GM18870 (cell line): ENCODE data around the gene GJD3.
"Not testable (repeated sequence)": the region's sequence is repeated elsewhere in the genome, so short reads cannot be mapped to it uniquely, and the experiment has no call there.

ENCODE experiments used
- ATAC-seq: cut with Tn5 transposase; IDR thresholded peaks from one replicate; pipeline ENCODE4 v1.9.1; 2021; ENCODE audit warnings: moderate library complexity; ENCODE audit not compliant: unreplicated experiment

The GJD3 gene

GRCh38 chr17:40369923-40370322, 5.4 kb upstream of the GJD3 start:
- ATAC-seq = no peak

- ATAC-seq = not testable (repeated sequence)
These were observed 3.2 kb upstream of the GJD3 start for GRCh38 chr17:40367728-40368127.

DNA sequence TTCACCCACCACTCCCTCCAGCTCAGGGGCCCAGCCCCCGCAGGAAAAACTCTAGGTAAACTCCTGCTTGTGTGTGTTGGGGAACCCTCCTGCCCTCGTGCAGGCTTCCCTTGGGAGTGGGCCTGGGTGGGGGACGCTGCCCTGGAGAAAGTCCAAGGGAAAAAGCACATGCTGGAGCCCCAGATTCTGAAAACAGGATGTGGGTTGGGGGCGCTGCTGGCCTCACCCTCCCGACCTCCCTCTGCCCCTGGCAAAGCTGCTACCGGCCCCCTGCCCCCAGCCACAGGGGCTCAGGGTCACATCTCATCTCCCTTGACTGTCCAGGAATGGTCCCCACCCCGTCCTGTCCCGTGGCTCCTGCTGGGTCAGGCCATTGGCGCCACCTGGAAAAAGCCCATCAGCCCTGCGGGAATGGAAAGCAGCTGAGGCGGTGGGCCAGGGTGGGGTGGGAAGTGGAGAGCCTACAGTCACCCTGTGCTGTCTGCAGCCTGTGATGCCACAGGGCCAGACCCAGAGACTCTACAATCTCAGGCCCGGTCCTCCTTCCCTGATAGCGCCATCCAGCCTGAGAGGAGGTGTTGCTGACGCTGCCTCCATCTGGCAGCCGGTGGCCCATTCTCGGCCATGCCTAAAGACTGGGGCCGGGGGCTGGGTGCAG, 2.5 kb upstream of the GJD3 start:
- no peak for ATAC-seq

DNA sequence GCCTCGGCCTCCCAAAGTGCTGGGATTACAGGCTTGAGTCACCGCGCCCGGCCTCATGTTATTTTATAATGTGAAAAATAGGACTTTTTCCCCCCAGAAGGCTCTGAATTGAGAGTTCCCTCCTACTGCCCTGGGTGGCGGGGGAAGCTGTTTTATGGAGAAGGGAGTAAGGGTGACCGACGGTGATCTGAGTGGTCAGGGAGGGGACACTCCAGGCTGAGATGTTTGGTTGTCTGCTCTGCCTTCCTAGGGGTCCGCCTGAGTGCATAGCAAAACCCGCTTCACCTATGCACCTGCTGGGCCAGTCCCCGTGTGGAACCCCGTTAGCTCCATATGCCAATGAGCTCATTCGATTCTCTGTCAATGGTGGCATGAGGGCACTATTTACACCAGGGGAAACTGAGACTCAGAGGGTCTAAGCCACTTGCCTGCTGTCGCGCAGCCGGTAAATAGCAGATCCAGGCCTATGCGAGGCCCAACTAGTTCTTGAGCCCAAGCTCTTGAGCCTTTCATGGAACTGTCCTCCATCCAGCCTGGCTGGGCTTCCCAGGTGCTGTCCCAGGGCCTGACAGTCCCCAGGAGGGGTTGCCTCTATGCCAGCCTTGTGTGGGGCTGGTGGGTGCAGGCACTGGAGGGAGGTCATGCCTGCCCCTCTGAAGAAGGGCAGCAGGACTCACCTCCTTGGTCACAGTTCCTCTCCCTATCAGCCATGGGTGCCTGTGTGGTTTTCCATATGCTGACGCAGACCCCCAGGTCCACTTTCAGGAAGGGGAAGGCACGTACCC, 1.7 kb upstream of the GJD3 start:
- no peak for ATAC-seq

DNA sequence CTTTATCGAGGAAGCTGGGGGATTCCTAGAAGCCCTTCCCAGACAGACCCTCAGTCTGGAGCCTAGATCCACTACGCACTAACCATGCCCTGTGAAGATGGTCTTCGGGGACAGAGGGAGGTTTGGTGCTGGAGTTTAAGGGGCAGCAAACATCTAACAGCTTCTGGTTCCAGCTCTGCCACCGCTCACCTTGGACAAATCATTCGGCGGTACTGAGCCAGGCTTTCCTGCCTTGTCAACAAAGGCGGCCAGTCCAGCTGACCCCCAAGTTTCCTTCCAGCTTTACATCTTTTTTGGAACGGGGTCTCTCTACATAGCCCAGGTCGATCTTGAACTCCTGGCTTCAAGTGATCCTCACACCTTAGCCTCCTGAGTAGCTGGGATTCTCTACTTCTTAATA, 369 bp upstream of the GJD3 start:
- no peak for ATAC-seq

GRCh38 chr17:40363111-40363827, 1.3 kb downstream of the GJD3 start:
- no peak for ATAC-seq

DNA sequence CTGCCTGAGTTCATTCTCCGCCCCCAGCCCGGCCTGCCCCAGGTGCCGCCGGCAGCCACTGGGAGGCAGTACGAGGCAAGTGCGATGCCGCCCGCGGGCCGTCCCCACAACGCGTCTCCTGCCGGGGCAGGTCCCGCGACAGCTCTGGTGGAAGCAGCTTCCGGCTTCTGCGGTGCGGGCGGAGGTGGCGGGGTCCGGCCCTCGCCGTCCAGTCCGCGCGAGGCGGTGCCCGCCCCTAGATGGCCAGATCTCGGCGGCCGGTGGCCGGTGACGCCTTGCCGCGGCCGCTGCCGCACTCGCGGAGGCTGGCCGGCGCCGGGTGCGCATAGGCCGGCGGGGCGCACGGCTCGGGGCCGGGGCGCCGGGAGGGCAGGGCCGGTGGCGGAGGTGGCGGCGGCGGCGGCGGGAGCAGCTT, 1.8 kb downstream of the GJD3 start:
- no peak for ATAC-seq

GRCh38 chr17:40361925-40362695, 2.4 kb downstream of the GJD3 start:
- ATAC-seq = no peak

GRCh38 chr17:40361063-40361924, 3.2 kb downstream of the GJD3 start:
- no peak for ATAC-seq

DNA sequence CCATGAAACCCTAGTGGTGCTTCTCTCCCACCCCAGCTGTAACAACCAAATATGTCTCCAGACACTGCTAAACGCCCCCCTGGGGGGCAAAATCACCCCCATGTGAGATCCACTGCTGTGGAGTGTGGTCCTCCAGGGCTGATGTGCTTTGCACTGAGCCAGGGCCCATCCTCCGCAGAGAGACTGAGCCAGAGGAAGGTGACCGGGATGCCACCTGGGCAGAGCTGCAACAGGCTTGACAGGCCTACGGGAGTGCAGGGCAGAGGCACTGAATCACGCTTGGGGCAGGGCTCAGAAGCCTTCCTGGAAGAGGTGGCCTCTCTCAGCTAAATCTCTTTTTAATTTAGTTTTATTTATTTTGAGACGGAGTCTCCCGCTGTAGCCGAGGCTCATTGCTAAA, 4.4 kb downstream of the GJD3 start:
- ATAC-seq = no peak

GRCh38 chr17:40358323-40359038, 6.1 kb downstream of the GJD3 start:
- no peak for ATAC-seq

DNA sequence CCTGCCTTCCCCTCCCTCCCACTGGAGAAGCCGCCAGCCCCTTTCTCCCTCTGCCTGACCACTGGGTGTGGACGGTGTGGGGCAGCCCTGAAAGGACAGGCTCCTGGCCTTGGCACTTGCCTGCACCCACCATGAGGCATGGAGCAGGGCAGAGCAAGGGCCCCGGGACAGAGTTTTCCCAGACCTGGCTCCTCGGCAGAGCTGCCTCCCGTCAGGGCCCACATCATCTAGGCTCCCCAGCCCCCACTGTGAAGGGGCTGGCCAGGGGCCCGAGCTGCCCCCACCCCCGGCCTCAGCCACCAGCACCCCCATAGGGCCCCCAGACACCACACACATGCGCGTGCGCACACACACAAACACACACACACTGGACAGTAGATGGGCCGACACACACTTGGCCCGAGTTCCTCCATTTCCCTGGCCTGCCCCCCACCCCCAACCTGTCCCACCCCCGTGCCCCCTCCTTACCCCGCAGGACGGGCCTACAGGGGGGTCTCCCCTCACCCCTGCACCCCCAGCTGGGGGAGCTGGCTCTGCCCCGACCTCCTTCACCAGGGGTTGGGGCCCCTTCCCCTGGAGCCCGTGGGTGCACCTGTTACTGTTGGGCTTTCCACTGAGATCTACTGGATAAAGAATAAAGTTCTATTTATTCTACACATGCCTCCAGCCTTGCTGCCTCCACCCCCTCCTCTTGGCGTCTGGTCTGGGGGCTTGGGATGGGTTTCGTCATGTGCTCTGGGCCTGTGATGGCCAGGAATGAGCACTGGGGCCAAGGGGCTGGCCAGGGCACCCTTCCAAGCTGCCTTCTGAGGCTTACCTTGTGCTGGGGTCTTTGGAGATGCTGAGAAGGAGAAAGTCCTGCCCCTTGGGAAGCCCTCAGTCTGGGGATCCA, 7.3 kb downstream of the GJD3 start:
- ATAC-seq = no peak

GRCh38 chr17:40355804-40356758, 8.5 kb downstream of the GJD3 start:
- ATAC-seq = no peak

DNA sequence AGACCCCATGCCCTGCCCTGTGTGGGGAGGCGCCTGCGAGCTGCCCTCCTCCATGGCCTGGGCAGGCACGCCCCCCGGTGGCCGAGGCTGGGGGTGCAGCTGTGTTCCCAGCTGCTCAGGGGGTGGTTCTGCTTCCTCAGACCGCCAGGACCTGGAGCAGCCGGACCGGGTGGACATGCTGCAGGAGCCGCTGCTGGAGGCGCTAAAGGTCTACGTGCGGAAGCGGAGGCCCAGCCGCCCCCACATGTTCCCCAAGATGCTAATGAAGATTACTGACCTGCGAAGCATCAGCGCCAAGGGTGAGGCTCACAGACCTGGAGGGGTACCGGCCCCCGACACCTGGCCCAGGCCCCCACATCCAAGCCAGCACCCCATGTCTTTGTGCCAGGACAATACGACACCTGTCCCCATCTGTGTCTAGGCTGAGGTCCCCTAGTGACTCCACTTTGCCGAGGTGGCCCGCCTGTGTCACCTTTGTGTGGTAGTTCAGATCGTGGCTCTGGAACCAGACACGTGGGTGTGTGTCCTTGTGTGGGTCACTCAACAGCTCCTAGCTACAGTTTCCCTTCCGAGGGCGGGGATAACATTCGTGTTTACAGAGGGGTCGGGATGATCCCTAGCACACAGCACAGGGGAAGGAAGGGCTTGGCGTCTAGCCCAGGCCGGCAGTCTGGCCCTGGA, 9.3 kb downstream of the GJD3 start:
- no peak for ATAC-seq

DNA sequence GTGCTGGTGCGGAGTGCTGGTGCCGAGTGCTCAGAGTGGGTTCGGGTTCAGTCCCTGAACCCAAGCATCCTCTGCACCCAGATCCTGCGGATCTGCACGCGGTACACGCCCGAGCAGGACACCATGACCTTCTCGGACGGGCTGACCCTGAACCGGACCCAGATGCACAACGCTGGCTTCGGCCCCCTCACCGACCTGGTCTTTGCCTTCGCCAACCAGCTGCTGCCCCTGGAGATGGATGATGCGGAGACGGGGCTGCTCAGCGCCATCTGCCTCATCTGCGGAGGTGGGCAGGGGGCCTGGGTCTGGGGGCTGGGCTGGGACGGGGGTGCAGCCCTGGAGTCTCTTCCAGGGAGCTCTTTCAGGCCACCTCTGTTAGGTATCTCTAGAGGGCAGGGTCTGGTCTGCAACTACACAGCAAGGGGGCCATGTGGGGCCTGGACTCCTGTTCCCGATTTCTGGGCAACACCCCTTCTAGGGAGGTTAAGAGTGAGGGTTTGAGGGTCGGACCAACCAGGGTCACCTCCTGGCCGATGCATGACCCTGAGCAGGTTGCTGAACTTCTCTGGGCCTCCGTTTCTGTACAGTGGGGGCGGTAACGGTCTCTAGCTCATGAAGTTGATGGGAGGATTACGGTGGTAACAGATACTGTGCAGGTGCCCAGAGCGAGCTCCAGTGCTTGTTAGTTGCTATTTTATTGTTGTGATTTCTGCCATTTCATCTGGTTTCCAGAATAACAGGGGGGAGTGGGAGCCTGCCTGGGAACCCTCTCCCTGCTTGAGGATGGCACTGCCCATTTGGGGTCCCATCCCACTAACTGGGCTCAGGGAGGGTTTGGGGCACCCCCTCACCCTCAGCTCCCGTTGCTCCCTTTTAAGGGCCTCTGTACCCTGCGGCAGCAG, 10.1 kb downstream of the GJD3 start:
- no peak for ATAC-seq
